Esophagus squamous epithelium (tissue), 5 donors: Measurements from ENCODE around the gene ILKAP. TPM values are rescaled to one million over a fixed set of nuclear protein-coding genes. Genes with fewer than 3 reads are reported as not detected.

Experiments
- DNase-seq: peaks from one replicate; lab custom pipeline; 2025; lab: John Stamatoyannopoulos, UW
- H3K27ac ChIP-seq, 4 donors: fragments of 200-600 bp; sonication (generic); one replicate each; pipeline ENCODE4 v1.5.1; 2016 to 2019; ENCODE audit warnings: mild to moderate bottlenecking in 1 of 4
- H3K27me3 ChIP-seq, 4 donors: fragments of 200-600 bp; sonication (generic); 1 replicate in 3 of 4; 2 replicates in 1 of 4; pipeline versions ENCODE4 v1.5.1 to v1.6.0; 2017 to 2021; ENCODE audit warnings: antibody characterized with exemption in 1 of 4
- H3K36me3 ChIP-seq, 3 donors: fragments of 200-600 bp; sonication (generic); one replicate each; pipeline ENCODE4 v1.5.1; 2016 to 2019
- H3K4me1 ChIP-seq, 3 donors: fragments of 200-600 bp; sonication (generic); one replicate each; pipeline ENCODE4 v1.5.1; 2017 to 2019
- H3K4me3 ChIP-seq, 4 donors: fragments of 200-600 bp; sonication (generic); 1 replicate in 3 of 4; 2 replicates in 1 of 4; pipeline ENCODE4 v1.5.1; 2016 to 2019; ENCODE audit warnings: mild to moderate bottlenecking in 2 of 4, moderate library complexity in 1 of 4
- H3K9me3 ChIP-seq, 3 donors: fragments of 200-600 bp; sonication (generic); one replicate each; pipeline ENCODE4 v1.5.1; 2016 to 2019
- CTCF ChIP-seq, 6 experiments: fragments of 450-650 bp in 4 of 6; fragments of 200-600 bp in 2 of 6; sonication (generic) in 2 of 6; IDR thresholded peaks; one replicate each; pipeline ENCODE4 v1.5.1; 2016 to 2019; ENCODE audit warnings: antibody characterized with exemption in 6 of 6, mild to moderate bottlenecking in 4 of 6, moderate library complexity in 4 of 6
- POLR2A ChIP-seq, 4 donors: fragments of 450-650 bp; IDR thresholded peaks; one replicate each; pipeline ENCODE4 v1.6.1; 2017; ENCODE audit warnings: antibody characterized with exemption in 4 of 4, mild to moderate bottlenecking in 4 of 4, moderate library complexity in 3 of 4
- WGBS, 2 donors: methylation state at CpG; one replicate each; pipeline ENCODE4 v1.1.5; 2018; 5-methylcytosine and 5-hydroxymethylcytosine counted together
- intact Hi-C: fragments of 100-400 bp; cut with DNase I; formaldehyde crosslinking; loops from one replicate; pipeline ENCODE4 v1.15.0; 2022
- total RNA-seq, 4 donors: library from RNA; depleted of rRNA; stranded (reverse); fragments of >200 nt; gene quantifications; one replicate each; pipeline ENCODE4 v1.1.0, GENCODE V29; 2016
- donor health status: DM: yes; HTN: yes; CAD: no.

Gene ILKAP
- total RNA-seq, 4 donors from 2014 or later: 13.3 to 38.3 (median 20.7) TPM

GRCh38 chr2:238125127-238125885 lies 78.2 kb downstream of the ILKAP start:
- peaks cover 0 to 21% (median 0%) of the 10 kb centered on the region in 3 donors for H3K4me1 ChIP-seq
- H3K4me3 ChIP-seq: no peak overlapping the region
- peaks cover 0 to 20% (median 0%) of the 10 kb centered on the region in 4 donors for H3K27me3 ChIP-seq
- no peak for DNase-seq
- H3K9me3 ChIP-seq: no peaks in the 10 kb centered on the region
- no peaks in the 10 kb centered on the region for H3K36me3 ChIP-seq
- WGBS, 2 donors: 87 to 90% methylated on average over 8 to 13 of the region's 20 CpGs
- intact Hi-C loops: no loop called here
- H3K27ac ChIP-seq: no peak overlapping the region
- TF ChIP-seq POLR2A (IDR thresholded peaks at IDR 0.05) (no peak), CTCF (IDR thresholded peaks at IDR 0.05) (no peak)

- no peaks in the 10 kb centered on the region for H3K36me3 ChIP-seq
- peaks cover 0 to 22% (median 0%) of the 10 kb centered on the region in 4 donors for H3K27me3 ChIP-seq
- peaks cover 0 to 23% (median 0%) of the 10 kb centered on the region in 3 donors for H3K4me1 ChIP-seq
- intact Hi-C loops: no loop called here
- H3K4me3 ChIP-seq: no peak overlapping the region
- DNase-seq: no peak
- TF ChIP-seq CTCF (IDR thresholded peaks at IDR 0.05) (no peak), POLR2A (IDR thresholded peaks at IDR 0.05) (no peak)
- WGBS, 2 donors: 81 to 83% methylated on average over 17 of the region's 19 CpGs
- H3K27ac ChIP-seq: no peak overlapping the region
- H3K9me3 ChIP-seq: no peaks in the 10 kb centered on the region
Measured at GRCh38 chr2:238124488-238125126, 78.9 kb downstream of the ILKAP start.

- WGBS, 2 donors: 72 to 82% methylated on average over 7 to 10 of the region's 14 CpGs
- Histone ChIP-seq H3K4me1 (peaks cover 0 to 23% (median 0%) of the 10 kb centered on the region in 3 donors), H3K9me3 (no peaks in the 10 kb centered on the region), H3K27me3 (peaks cover 0 to 22% (median 0%) of the 10 kb centered on the region in 4 donors), H3K27ac (no peak overlapping the region), H3K36me3 (no peaks in the 10 kb centered on the region), H3K4me3 (no peak overlapping the region)
- intact Hi-C loops: no loop called here
- DNase-seq: no peak
- TF ChIP-seq POLR2A (IDR thresholded peaks at IDR 0.05) (no peak), CTCF (IDR thresholded peaks at IDR 0.05) (no peak)
Measured at GRCh38 chr2:238123991-238124470, 79.5 kb downstream of the ILKAP start.

- intact Hi-C loops: no loop called here
- TF ChIP-seq POLR2A (IDR thresholded peaks at IDR 0.05) (no peak), CTCF (IDR thresholded peaks at IDR 0.05) (no peak)
- Histone ChIP-seq H3K27ac (no peak overlapping the region), H3K4me3 (no peak overlapping the region), H3K36me3 (no peaks in the 10 kb centered on the region), H3K27me3 (peaks cover 0 to 22% (median 0%) of the 10 kb centered on the region in 4 donors), H3K4me1 (peaks cover 0 to 23% (median 0%) of the 10 kb centered on the region in 3 donors), H3K9me3 (no peaks in the 10 kb centered on the region)
- DNase-seq: no peak
- 50 to 92% methylated on average over 3 to 4 of the region's 22 CpGs for WGBS, 2 donors
Measured at GRCh38 chr2:238123218-238123971, 80.1 kb downstream of the ILKAP start.
